D341Med (cell line): ENCODE data around the gene PPP3CA.

Experiments
- DNase-seq: peaks from one replicate; pipeline ENCODE4 v3.0.0; 2012; ENCODE audit warnings: low spot score

PPP3CA gene

DNA sequence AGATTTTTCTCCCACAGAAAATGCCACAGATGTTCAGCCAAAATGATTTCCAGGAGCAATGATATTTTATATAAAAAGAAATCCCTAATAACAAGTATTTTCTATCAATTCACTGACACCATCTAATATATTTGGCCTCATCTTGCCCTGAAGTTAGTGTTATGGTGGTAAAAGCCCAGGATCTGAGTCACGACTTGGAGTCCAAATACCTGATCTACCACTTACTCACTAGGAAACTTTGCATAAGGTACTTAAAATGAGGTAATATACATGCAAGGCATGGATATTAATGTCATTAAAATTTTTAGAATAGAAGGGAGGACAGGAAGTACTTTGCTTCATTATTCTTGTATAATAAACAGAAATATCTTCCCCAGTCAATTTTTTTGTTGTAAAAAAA is 16.3 kb downstream of the PPP3CA start:
- DNase-seq = no peak

DNA sequence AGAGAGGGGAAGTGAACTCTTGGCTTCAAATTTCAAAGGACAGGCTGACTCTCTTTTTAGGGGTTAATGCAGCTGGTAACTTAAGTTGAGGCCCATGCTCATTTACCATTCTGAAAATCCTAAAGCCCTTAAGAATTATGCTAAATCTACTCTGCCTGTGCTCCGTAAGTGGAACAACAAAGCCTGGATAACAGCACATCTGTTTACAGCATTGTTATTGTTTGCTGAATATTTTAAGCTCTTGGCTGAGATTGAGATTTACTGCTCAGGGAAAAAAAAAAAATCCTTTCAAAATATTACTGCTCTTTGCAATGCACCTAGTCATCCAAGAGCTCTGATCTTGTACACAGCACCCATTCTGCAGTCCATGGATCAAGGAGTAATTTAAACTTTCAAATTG is 17.7 kb downstream of the PPP3CA start:
- no peak for DNase-seq

DNA sequence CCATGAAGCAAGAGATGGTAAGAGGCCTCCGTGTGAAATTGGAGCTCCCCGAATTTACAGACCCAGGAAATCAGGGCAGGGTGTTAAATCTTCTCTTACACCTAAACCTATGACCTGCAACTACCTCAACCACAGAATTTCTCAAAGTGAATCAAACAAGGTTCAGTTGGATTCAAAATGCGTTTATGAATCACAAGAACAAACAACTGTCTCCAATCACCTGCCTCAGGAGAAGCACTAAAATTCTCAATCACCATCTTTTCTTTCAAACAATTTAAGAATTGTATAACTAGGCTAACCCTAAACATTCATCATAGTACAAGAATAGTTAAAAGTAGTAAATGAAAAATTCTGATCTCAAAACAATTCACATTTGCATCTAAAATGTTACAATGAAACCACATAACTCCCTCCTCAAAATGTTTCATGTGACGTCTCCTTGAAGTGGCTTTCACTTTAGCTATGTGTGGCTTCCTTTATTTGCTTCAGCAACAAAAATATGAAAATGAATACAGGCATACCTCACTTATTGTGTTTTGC is 19.2 kb downstream of the PPP3CA start:
- DNase-seq = no peak

DNA sequence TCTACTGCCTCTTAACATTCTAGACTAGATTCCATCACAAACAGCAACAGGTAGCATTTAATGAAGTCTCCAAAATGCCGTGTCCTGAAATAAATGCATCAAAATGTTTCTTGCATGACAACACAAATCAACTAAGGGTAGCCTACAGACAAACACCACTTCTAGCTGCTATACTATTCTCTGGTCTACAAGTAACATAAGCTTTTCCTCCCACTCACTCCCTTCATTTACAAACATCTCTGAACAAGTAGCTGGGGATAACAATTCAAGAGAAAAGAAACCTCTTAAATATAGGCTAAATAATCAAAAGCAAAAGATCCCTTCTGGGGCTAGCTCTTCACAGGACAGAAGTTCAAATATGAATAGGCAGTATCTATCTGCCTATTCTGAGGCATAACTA is 20.8 kb downstream of the PPP3CA start:
- DNase-seq = no peak

DNA sequence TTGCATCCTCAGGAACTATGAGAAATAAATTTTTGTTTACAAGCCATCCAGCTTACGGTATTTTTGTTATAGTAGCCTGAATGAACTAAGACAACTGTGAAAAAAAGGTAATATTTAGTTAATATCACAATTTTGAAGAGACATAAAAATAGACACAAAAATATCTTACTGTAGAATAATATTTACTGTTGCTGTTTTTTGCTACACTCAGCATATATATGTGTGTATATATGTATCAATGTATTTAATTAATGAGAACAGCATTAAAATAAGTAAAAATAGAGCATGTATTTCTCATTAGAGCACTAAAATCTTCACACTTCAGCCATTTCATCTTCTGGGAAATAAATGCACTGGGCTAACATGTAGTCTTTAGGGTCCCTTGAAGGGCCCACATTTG is 24.6 kb downstream of the PPP3CA start:
- DNase-seq = no peak

DNA sequence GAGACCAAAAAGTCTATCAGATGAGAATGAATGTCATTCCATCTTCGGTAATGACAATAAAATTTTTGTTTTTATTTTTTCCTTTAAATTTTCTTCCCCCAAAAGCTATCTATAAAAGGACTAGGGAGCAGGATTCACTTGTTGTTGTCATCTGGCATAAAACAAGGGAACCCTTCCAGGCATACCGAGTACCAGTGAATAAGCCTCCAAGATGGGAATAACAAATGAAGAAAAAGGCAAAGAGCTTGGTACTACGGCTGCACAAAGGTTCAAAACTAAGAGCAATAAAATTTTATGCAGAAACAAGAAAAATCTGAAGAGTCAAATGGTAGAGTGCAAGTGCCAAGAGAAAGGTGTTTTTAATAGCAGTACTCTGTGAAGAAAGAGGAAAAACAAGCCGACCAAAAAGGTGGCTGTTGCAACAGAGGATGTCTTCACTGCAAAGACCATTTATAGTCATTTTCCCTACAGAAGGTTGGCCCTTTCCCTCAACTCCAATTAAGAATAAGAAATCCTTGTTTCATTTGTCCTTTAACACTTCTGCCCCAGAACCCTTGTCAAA is 25.8 kb downstream of the PPP3CA start:
- no peak for DNase-seq

DNA sequence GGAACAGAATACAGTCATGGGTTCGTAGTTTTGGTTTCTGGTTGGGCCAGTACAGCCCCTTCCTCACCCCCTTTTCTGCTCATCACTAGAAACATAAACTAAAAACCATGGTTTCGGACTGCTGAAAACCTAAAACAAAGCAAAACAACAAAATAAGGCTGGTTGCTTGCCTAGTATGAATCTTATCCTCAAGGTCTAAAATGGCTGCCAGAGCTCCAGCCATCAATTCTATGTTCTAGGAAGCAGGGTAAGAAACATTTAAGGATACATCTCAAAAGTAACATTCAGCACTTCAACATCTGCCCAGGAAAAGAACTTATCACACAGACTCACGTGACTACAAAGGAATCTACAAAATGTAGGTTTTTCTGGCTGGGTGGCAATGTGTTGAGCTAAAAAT is 31.5 kb downstream of the PPP3CA start:
- no peak for DNase-seq

DNA sequence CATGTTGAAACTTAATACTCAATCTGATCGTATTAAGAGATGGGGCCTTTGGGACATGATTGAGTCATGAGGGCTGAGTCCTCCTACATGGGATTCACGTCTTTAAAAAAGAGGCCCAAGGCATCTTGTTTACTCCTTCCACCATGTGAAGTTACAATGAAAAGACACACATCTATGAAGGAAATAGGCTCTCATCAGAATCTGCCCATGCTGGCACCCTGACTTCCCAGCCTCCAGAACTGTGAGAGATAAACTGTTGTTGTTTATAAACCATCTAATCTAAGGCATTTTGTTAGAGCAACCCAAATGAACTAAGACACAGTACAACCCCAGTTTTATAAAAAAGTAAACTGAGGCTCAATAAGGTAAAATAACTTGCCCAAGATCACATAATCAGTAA is 32.3 kb downstream of the PPP3CA start:
- DNase-seq = no peak

DNA sequence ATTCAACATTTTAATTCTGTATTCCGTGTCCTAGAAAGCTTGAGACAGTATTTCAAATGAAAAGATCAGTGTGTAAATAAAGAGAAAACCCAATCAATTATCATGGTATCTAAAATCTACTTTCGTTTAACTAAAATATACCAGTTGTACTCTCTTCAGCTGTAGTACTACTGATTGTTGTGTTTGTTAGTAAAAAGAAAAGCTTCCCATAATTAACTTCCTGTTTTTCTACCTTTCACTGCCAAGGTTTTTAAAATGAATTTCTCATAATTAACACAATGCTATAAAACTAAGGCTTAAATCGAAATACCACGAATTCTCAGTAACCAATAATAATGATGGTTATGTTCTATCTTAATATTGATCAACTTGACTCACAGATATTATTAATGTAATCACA is 37.4 kb downstream of the PPP3CA start:
- DNase-seq = no peak

DNA sequence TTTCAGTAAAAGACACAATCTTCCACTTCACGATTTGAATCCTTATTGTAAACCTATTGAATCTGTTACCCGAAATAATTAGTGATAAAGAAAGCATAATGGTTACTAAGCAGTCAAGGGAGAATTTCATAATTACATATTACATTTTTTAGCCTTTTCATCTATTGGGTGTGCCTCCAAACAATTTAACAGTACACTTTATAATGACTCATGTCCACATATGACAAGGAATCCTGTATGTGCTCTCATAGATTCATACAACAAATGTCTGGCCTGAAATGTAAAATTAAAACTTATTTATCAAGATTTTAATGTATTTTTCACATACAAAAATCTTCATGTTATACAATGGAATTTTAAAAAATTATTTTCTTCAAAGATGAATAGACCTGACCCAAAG is 39.4 kb downstream of the PPP3CA start:
- DNase-seq = no peak

DNA sequence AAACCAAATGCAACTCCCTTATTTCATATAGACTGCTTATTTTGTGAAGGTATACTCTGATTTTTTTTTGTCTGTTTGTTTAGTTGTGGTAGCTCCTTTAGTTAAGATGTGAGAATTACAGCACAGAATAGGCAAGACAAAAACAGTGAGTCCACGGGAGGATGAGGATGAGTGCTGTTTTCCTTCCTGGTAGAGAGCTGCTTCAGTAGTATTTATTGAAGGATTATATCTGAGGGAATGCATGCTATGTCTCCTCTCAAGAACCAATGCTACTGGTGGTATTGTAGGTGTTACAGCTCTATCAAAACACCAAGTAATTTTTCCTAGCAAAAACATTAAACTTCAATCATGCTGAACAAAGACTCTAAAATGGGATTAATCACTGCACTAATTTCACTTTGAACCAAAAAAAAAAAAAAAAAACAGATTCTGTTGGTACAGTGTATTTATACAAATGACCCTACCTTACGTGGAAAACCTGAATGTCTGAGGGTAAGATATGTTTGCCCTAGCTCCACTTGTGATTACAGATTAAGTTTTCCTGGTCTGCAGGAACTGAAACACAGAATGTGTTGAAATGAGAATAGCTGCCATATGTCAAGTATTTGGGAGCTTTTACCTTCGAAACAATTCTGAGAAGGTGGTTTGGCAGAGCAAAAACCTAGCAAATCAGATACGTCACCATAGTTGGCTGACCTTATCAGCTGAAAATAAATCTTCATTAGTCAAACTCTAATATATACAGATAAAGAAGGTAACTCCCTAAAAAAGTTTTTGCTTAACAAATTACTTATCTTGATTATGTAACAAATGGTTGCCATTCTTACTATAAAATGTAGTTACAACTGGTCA is 40.3 kb downstream of the PPP3CA start:
- DNase-seq = no peak

DNA sequence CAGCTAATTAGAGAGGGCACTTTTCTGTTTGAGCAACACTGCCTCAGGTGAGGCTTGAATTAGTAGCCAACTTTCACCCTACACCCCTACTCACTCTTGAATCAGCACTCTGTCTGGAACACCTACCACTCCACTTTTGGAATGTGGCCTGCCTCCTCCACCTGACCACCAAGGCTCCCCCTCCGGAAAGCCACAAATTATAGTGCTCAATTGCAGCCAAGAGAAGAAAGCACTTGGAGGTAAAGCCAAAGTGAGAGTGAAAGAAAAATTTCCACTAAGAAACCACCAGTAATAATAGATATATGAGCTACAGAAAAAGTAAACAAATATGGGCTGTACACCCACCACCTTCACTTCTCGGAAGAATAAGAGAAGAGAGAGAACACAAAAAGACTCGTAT is 41.1 kb downstream of the PPP3CA start:
- no peak for DNase-seq

DNA sequence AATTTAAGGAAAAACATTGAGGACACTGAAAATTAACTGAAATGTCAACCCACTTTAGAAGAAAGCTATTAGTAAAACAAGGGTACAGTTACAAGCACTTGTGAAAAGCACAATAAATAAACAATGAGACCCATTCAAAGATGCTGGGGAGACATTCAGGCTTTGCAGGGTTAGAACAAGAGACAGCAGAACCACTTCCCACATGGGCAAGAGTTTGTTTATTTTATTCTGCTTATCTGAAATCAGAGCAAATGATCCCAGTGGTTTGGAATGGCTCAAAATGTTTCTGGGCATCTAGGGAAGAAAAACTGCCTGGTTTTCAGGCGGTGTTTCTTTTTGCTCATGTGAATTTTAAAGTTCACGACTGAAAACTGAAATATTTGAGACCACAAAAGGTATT is 42.4 kb downstream of the PPP3CA start:
- DNase-seq = no peak

DNA sequence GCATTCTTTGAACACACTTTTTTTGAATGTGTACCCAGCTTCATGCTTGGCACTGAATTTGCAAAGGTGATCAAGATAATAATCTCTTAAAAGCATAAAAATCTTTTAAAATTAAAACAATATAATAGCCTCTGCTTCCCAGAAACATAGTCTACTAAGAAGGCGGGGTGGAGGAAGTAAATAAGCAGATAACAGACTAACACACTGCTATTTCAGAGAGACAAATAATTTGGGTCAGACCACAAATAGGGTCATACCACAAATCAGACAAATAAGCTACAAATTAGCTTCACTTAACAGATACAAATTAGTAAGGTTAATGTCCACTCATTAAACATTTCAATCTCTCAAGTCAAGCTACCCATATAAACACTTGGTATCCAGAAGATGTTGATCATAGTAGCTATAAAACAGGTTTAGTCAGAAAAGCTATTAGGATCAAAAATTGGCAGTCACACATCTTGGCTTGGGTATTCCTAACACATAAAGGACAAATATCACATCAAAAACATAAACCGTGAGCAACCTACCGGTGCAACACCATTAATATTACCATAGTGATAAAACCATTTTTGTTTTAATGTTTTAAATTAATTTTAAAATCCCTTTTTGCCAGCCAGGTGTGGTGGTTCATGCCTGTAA is 47.3 kb downstream of the PPP3CA start:
- DNase-seq = no peak

DNA sequence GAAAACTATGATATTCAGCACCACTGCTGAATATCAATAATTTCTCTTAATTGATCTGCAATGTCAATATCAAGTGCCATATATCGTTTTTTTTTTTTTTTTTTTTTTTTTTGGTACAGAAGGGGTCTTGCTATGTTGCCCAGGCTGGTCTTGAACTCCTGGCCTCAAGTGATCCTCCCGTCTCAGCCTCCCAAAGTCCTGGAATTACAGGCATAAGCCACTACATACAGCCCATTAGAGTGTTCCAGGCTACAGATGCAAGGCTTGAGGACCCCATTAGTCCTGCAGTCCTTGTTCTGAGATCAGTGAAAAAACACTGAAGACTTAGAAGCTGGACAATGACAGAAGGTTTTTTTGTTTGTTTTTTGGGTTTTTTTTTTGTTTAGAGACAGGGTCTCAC is 48.3 kb downstream of the PPP3CA start:
- no peak for DNase-seq

DNA sequence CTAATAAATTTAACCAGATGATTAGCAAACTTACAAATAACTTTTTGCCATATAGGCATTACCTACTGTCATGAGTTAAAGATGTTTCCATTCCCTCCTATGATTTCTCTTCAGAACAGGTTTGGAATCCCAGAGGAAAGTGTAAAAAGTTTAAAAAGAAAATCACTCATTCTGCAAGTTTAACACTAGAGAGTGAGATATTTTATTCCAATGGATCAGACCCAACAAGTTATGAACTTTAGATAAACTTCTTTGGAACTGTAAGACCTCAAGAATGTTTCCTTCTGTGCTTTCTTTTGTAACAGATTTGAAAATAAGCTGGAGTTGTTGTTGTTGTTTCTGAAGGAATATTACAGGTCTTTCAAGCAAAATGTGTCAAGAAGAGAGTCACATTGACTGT is 51.6 kb downstream of the PPP3CA start:
- no peak for DNase-seq

DNA sequence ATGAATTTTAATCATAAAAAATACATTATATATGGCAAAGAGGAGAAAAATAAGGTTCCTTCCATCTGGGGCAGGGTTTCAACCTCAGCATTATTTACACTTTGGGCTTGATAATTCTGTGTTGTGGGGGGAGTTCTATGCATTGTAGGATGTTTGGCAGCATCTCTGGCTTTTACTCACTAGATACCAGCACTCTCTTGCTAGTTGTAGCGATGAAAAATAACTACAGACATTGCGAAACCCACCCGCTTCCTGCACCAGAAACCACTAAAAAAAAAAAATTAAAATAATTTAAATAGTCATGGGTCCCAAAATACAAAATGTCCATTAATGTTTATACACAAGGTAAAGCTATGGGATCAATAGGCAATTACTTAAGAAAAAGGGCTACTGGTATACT is 52.7 kb downstream of the PPP3CA start:
- no peak for DNase-seq

DNA sequence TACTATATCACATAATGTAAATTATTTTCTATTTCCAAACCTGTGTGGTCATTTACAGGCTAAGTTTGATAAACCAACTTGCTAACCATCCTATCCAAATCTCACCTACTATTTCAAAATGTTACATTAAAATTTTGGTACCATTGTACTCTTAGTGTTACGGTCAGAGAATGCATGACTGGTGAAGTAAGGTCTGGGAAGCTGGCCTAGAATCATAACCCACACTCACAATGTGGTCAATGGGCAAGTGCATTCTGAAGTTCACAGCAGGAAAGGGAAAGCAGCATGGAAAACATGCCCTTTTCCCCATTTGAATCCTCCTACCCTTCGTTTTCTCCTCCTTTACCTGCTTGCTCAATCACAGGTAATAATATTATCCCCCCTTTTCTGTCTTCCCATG is 54.4 kb downstream of the PPP3CA start:
- no peak for DNase-seq

DNA sequence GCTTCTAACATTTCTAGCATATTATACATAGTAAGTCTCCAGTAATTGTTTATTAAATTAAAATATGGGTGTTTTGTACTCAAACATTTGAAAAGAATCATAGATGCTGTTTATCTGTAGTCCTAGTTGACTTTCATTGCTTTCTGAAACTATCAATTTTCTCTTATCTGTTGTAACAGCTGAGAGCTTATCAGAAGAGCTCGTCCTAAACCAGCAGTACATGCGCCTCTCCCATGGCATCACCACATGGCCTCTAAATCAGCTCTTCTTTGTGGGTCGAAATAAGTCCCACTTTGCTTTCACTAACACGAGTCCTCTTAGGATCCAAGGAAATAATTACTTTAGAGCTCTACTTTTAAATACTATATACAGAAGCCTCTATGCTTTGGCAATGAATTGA is 55.1 kb downstream of the PPP3CA start:
- no peak for DNase-seq

DNA sequence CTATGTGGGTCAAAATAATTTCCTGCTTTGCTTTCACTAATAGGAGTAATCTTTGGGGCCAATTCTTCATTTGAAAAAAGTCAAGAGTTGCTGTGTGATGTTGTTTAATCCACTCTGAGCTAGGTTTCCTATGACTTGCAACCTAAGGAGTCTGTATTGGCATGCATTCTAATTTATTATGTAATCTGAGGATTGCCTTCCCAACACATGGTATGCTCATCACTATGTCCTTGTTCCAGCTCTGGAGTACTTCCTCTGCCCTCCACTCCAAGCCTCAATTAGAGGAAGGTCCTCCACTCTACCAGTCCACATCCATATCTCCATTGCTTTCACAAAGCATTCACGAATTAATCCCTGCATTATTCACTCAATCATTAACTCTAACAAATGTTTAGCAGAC is 56.1 kb downstream of the PPP3CA start:
- DNase-seq = no peak

DNA sequence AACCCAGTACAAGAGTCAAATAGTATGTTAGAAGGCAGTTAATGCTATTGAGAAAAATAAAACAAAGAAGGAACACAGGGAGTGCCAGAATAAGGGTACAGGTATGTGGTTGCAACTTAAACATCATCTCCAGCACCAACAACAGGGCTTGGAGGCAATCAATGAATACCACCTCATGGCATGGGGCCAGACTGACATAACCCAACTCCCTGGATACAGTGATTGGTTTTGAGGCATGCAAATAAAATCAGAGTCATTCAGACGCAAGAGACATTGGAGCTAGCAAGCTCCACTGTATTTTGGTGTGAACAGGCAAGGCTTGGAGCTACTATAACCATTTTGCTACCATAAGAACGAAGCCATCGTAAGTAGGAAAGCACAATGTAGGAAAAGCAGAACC is 56.7 kb downstream of the PPP3CA start:
- no peak for DNase-seq

DNA sequence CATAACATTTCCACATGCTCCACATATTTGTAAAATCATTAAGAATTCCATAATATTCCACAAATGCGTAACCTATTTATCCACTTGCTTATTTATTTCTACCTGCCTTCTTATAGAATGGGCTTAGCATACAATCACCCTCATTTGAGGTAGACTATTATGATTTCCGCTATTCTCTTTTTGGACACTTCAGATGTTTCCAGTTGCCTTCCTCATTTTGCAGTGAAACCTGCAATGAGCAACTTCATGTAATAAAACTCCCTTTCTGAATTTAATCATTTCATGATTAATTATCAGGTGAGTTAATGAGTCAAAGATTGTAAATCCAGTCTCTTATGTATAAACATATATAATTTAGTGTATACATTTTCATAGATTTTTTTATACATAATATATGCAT is 58.0 kb downstream of the PPP3CA start:
- DNase-seq = no peak

DNA sequence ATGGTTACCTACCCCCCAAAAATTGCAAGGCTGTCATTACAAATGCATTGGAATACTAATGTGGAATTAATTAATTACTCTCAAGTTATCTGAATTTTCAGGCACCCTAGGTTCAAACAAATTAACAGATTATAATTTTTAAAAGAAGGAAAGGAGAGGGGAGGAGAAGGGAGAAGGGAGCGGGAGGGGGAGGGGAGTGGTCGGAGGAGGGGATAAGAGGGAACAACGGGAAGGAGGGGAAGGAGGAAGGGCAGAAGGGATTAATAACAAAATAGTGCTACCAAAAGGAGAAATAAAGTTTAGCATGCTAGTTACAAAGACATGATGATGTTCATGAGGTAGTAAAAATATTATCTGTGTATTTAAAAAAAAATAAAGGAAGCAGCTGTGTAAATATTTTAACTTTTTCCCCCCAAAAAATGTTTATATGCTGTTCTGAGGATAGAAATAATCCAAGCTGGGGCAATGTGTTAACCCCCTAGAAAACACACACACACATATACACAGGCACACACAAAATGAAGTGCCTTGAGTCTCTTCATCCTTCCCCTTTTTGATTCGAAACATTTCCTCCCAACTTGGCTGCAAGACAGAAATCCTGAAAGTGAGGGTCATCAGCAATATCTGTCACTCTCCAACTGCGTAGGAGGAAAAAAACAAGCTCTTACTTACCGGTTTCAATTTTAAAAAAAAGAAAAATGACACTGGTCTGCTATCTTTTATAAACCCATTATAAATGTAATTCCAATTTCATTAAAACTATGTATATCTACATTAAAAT is 58.8 kb downstream of the PPP3CA start:
- DNase-seq = no peak
